Measurements from ENCODE around the gene FMNL1.

FMNL1 gene

GRCh38 chr17:45222996-45223538, 1.4 kb downstream of the FMNL1 start:
- FAIRE-seq: no peak

GRCh38 chr17:45223539-45224528, 2.1 kb downstream of the FMNL1 start:
- FAIRE-seq: no peak

- no peak for FAIRE-seq
Measured at GRCh38 chr17:45224671-45225050, 3.0 kb downstream of the FMNL1 start.

GRCh38 chr17:45225051-45225700, 3.5 kb downstream of the FMNL1 start:
- no peak for FAIRE-seq

- no peak for FAIRE-seq
Measured at GRCh38 chr17:45225964-45226530, 4.4 kb downstream of the FMNL1 start.

GRCh38 chr17:45226576-45226975, 4.9 kb downstream of the FMNL1 start:
- FAIRE-seq: no peak

GRCh38 chr17:45227101-45227925, 5.6 kb downstream of the FMNL1 start:
- FAIRE-seq: no peak

- no peak for FAIRE-seq
Measured at GRCh38 chr17:45227926-45228762, 6.5 kb downstream of the FMNL1 start.

GRCh38 chr17:45228763-45229539, 7.3 kb downstream of the FMNL1 start:
- no peak for FAIRE-seq

GRCh38 chr17:45229681-45230409, 8.2 kb downstream of the FMNL1 start:
- FAIRE-seq: no peak

- FAIRE-seq: no peak
Measured at GRCh38 chr17:45230410-45230786, 8.7 kb downstream of the FMNL1 start.

GRCh38 chr17:45230787-45231480, 9.2 kb downstream of the FMNL1 start:
- no peak for FAIRE-seq

GRCh38 chr17:45231481-45232116, 9.9 kb downstream of the FMNL1 start:
- FAIRE-seq: no peak

- FAIRE-seq: no peak
Measured at GRCh38 chr17:45232514-45233422, 11.1 kb downstream of the FMNL1 start.

GRCh38 chr17:45233423-45233924, 11.8 kb downstream of the FMNL1 start:
- no peak for FAIRE-seq

GRCh38 chr17:45234641-45235415, 13.1 kb downstream of the FMNL1 start:
- FAIRE-seq: no peak
